Measurements from ENCODE around the gene CDH26. TPM values are rescaled to one million over a fixed set of nuclear protein-coding genes. Genes with fewer than 3 reads are reported as not detected.
A peak's percentile ranks its signal among the peaks of the same experiment; 100 is the strongest.

Gene CDH26
- total and polyA plus RNA-seq, 2 donors, result 1.8 to 14.7 TPM

DNA sequence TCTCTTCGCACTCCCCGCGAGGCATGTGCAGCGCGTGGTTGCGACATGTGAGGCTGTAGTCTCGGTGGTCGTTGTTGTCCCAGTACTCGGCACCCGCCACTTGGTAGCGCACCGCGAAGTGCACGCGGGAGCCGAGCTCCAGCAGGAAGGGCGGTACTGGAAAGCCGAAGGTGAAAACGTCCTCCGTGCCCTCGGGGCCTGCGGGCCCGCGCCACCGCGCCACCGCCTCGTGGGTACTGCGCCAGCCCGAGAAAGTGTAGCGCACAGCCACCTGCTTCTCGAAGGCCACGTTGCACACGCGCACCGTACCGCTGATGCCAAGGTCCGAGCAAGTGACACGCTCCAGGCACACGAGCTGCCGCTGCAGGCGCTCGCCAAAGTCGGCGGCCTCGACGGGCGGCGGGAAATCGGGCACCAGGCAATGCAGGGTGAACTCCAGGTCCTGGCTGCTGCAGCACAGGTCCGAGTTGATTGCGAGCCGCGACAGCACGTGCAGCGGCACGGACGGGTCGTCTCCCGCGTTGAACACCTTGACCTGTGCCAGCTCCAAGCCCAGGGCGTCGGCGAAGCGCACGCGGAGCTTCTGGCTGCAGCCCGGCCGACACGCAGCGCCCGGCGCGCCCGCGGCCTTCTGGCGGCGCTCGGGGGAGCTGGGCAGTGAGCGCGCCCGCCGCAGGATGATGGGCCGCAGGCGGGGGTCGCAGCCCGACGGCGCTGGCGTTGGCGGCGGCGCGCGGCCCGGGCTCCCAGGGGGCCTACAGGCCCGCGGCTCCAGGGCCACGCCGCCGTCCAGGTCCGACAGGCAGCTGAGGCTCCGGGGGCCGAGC, 19.0 kb upstream of the CDH26 start:
- H3K27ac ChIP-seq (ENCODE audit: low read depth in 1 of 2, low read length in 1 of 2), result peak overlapping the region; percentile 75 to 90
- peak in 2 of 9 donors; percentile 6 to 12 for DNase-seq (ENCODE audit: low read depth in 6 of 9, low spot score in 9 of 9)
- H3K4me1 ChIP-seq (ENCODE audit: control insufficient read depth in 2 of 2, insufficient read depth in 2 of 2, low read length in 2 of 2), result peaks cover 5 to 6% of the 10 kb centered on the region in 2 donors
- peaks cover 5 to 7% of the 10 kb centered on the region in 2 donors for H3K36me3 ChIP-seq (ENCODE audit: control insufficient read depth in 2 of 2, insufficient read depth in 2 of 2, low read length in 1 of 2)
- peak overlapping the region; percentile 71 to 87 for H3K4me3 ChIP-seq (ENCODE audit: low read length in 2 of 2)
- peaks cover 0 to 13% of the 10 kb centered on the region in 2 donors for H3K27me3 ChIP-seq (ENCODE audit: control insufficient read depth in 2 of 2, insufficient read depth in 1 of 2, low read length in 1 of 2)
- WGBS, result 53% methylated on average over 104 of the region's 104 CpGs
- peaks cover 0 to 1% of the 10 kb centered on the region in 2 donors for H3K9me3 ChIP-seq (ENCODE audit: control insufficient read depth in 2 of 2, insufficient read depth in 1 of 2, low read length in 1 of 2)

DNA sequence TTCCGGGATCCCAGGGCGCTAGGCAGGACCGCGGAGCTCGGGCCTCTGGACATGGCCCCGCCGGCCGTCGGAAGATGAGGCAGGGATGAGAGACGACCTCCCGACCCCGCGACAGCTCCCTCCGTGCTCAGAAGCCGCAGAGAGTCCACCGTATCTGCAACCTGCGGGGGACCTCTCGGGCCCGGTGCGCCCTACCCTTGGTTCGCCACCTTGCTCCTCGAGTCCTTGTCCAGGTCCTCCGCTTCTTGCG, 18.4 kb upstream of the CDH26 start:
- H3K4me3 ChIP-seq (ENCODE audit: low read length in 2 of 2), result peak overlapping the region; percentile 71 to 87
- H3K9me3 ChIP-seq (ENCODE audit: control insufficient read depth in 2 of 2, insufficient read depth in 1 of 2, low read length in 1 of 2), result peaks cover 0 to 1% of the 10 kb centered on the region in 2 donors
- under 1% methylated on average over 24 of the region's 24 CpGs for WGBS
- peaks cover 5 to 6% of the 10 kb centered on the region in 2 donors for H3K4me1 ChIP-seq (ENCODE audit: control insufficient read depth in 2 of 2, insufficient read depth in 2 of 2, low read length in 2 of 2)
- H3K36me3 ChIP-seq (ENCODE audit: control insufficient read depth in 2 of 2, insufficient read depth in 2 of 2, low read length in 1 of 2), result peaks cover 10 to 12% of the 10 kb centered on the region in 2 donors
- peak in 1 of 9 donors; percentile 18 for DNase-seq (ENCODE audit: low read depth in 6 of 9, low spot score in 9 of 9)
- H3K27me3 ChIP-seq (ENCODE audit: control insufficient read depth in 2 of 2, insufficient read depth in 1 of 2, low read length in 1 of 2), result peaks cover 0 to 12% of the 10 kb centered on the region in 2 donors
- H3K27ac ChIP-seq (ENCODE audit: low read depth in 1 of 2, low read length in 1 of 2), result peak overlapping the region; percentile 75 to 90

DNA sequence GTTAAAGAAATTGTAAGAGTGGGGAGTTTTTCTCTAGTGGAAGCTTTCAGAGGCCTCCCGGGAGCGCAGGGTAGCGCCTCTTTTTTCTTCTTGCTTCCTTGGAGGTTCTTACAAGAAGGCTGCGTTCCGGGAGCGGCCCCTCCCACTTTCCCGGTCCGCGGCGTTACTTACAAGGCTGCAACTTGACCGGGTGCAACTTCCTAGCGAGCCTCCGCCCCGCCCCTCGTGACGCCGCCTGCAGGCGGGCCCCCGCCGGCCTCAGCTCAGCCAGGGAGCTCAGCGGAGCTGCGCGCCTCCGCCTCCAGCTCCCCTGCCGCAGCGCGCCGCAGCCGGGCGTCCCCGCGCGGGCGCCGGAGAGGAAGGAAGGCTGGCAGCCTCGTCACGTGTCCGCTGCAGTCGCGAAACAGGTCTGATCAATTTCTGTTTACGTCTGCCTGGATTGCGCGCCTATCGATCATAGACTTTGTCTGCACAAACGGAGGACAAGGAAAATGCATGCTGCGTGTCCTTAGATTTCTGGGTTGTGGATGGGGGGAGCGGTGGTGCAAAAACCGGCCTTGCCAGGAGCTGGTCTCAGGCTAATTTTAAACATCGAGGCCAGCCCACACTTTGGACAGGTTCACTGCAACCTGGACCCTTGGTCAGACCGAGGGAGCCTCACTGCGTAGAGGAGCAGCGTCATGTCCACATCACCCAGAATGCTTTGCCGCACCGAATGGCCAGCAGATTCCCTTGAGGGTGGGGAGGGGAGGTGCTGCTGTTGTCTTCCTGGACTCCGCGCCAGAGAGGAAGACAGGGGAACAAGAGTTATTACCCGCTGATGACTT, 17.9 kb upstream of the CDH26 start, which contains the start of the genes FAM217B and PPP1R3D:
TSS of gene FAM217B (plus strand) at position 261 of the 827 bp plus-strand sequence. CDS start 3,555 bp downstream, outside the sequence.
TSS of gene PPP1R3D (minus strand) at position 177 of the 827 bp plus-strand sequence. CDS start 374 bp downstream, outside the sequence.
- Histone ChIP-seq H3K4me1 (ENCODE audit: control insufficient read depth in 2 of 2, insufficient read depth in 2 of 2, low read length in 2 of 2) (peaks cover 5 to 6% of the 10 kb centered on the region in 2 donors), H3K9me3 (ENCODE audit: control insufficient read depth in 2 of 2, insufficient read depth in 1 of 2, low read length in 1 of 2) (peaks cover 0 to 1% of the 10 kb centered on the region in 2 donors), H3K36me3 (ENCODE audit: control insufficient read depth in 2 of 2, insufficient read depth in 2 of 2, low read length in 1 of 2) (peaks cover 13 to 14% of the 10 kb centered on the region in 2 donors), H3K27me3 (ENCODE audit: control insufficient read depth in 2 of 2, insufficient read depth in 1 of 2, low read length in 1 of 2) (peaks cover 0 to 12% of the 10 kb centered on the region in 2 donors), H3K4me3 (ENCODE audit: low read length in 2 of 2) (peak within 1 kb of the TSS; percentile 71 to 87), H3K27ac (ENCODE audit: low read depth in 1 of 2, low read length in 1 of 2) (peak within 1 kb of the TSS; percentile 75 to 90)
- DNase-seq (ENCODE audit: low read depth in 6 of 9, low spot score in 9 of 9), result peak; percentile 66 to 91 (median 82)
- under 1% methylated on average over 57 of the region's 57 CpGs for WGBS

DNA sequence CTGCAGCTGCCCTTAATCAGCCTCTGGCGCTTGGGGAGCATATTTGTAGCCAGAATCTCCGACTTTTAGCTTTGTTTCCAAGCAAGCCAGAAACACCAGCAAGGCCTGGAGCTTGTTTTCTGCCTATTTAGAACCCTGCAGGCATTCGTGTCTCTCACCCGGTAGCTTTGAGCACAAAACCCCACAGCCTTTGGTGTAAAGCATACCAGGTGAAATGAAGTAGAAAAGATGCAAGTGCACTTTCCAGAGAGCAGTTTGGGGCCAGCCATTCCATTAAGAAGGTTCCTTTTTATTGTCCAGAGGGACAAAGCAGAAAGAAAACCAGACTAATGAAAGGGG, 17.3 kb upstream of the CDH26 start:
- no peak for DNase-seq (ENCODE audit: low read depth in 6 of 9, low spot score in 9 of 9)
- Histone ChIP-seq H3K27me3 (ENCODE audit: control insufficient read depth in 2 of 2, insufficient read depth in 1 of 2, low read length in 1 of 2) (peaks cover 0 to 12% of the 10 kb centered on the region in 2 donors), H3K4me1 (ENCODE audit: control insufficient read depth in 2 of 2, insufficient read depth in 2 of 2, low read length in 2 of 2) (peaks cover 5 to 6% of the 10 kb centered on the region in 2 donors), H3K9me3 (ENCODE audit: control insufficient read depth in 2 of 2, insufficient read depth in 1 of 2, low read length in 1 of 2) (peaks cover 0 to 1% of the 10 kb centered on the region in 2 donors), H3K36me3 (ENCODE audit: control insufficient read depth in 2 of 2, insufficient read depth in 2 of 2, low read length in 1 of 2) (peaks cover 14% of the 10 kb centered on the region in 2 donors), H3K27ac (ENCODE audit: low read depth in 1 of 2, low read length in 1 of 2) (peak overlapping the region; percentile 75 to 83), H3K4me3 (ENCODE audit: low read length in 2 of 2) (peak overlapping the region; percentile 71 to 87)
- WGBS, result under 1% methylated on average over 4 of the region's 4 CpGs

DNA sequence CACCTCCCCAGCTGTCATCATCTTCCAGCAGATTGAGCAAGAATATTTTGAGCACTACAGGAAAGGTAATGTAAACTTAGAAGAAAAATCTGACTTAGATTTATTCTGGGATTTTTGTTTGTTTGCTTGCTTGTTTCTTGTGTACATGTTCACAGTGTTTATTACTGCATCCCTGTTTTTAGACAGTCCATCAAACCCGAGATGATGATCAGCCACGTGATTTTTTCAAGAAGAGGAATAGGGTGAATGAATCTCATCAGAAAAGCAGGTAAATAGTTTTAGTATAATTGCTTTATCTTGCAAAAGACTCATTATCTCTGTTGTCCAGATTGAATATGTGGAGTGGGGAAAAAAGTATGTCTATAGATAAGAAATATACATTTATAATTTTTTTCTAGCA, 16.0 kb upstream of the CDH26 start:
- peaks cover 0 to 12% of the 10 kb centered on the region in 2 donors for H3K27me3 ChIP-seq (ENCODE audit: control insufficient read depth in 2 of 2, insufficient read depth in 1 of 2, low read length in 1 of 2)
- DNase-seq (ENCODE audit: low read depth in 6 of 9, low spot score in 9 of 9), result no peak
- peaks cover 5 to 6% of the 10 kb centered on the region in 2 donors for H3K4me1 ChIP-seq (ENCODE audit: control insufficient read depth in 2 of 2, insufficient read depth in 2 of 2, low read length in 2 of 2)
- no peak overlapping the region for H3K27ac ChIP-seq (ENCODE audit: low read depth in 1 of 2, low read length in 1 of 2)
- WGBS, result 94% methylated on average over 2 of the region's 2 CpGs
- H3K36me3 ChIP-seq (ENCODE audit: control insufficient read depth in 2 of 2, insufficient read depth in 2 of 2, low read length in 1 of 2), result peaks cover 14% of the 10 kb centered on the region in 2 donors
- H3K4me3 ChIP-seq (ENCODE audit: low read length in 2 of 2), result no peak overlapping the region
- peaks cover 0 to 1% of the 10 kb centered on the region in 2 donors for H3K9me3 ChIP-seq (ENCODE audit: control insufficient read depth in 2 of 2, insufficient read depth in 1 of 2, low read length in 1 of 2)

DNA sequence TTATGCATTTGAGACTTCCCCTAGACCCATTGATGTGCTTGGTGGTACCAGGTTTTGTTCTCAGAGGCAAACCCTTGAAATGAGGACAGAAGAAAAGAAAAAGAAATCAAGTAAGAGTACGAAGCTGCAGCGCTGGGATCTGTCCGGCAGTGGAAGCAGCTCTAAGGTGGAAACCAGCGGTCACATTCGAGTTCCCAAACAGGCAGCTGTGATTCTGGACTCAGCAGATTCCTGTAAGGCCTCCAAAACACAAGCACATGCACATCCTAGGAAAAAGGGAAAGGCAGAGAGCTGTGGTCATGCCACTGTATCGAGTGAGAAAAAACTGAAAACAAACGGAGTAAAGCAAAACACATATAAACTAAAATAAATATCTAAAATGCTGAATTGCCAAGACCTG, 13.5 kb upstream of the CDH26 start:
- WGBS, result 93% methylated on average over 7 of the region's 7 CpGs
- Histone ChIP-seq H3K9me3 (ENCODE audit: control insufficient read depth in 2 of 2, insufficient read depth in 1 of 2, low read length in 1 of 2) (no peaks in the 10 kb centered on the region), H3K36me3 (ENCODE audit: control insufficient read depth in 2 of 2, insufficient read depth in 2 of 2, low read length in 1 of 2) (peaks cover 14% of the 10 kb centered on the region in 2 donors), H3K4me3 (ENCODE audit: low read length in 2 of 2) (no peak overlapping the region), H3K27ac (ENCODE audit: low read depth in 1 of 2, low read length in 1 of 2) (no peak overlapping the region), H3K27me3 (ENCODE audit: control insufficient read depth in 2 of 2, insufficient read depth in 1 of 2, low read length in 1 of 2) (peaks cover 0 to 4% of the 10 kb centered on the region in 2 donors), H3K4me1 (ENCODE audit: control insufficient read depth in 2 of 2, insufficient read depth in 2 of 2, low read length in 2 of 2) (peaks cover 1 to 4% of the 10 kb centered on the region in 2 donors)
- DNase-seq (ENCODE audit: low read depth in 6 of 9, low spot score in 9 of 9), result no peak

DNA sequence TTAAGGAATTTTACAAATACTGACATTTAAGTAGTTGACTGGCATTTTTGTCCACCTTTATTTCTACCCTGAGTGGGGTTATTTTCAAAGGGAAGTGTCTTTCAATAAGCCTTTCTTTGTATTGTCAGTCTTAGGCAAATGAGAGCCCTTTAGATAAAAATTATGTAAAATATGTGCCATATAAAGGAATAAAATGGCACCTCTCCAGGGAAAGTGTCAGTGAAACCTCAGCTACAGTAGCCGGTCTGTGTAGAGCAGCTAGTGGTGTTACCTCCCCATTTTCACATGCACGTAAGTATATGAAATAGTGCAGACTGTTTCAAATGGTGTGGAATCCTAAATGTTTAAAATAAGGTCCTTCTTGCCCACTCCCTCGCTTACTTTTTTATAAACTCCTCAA, 13.0 kb upstream of the CDH26 start:
- DNase-seq (ENCODE audit: low read depth in 6 of 9, low spot score in 9 of 9), result no peak
- 89% methylated on average over 3 of the region's 3 CpGs for WGBS
- no peak overlapping the region for H3K27ac ChIP-seq (ENCODE audit: low read depth in 1 of 2, low read length in 1 of 2)
- no peaks in the 10 kb centered on the region for H3K27me3 ChIP-seq (ENCODE audit: control insufficient read depth in 2 of 2, insufficient read depth in 1 of 2, low read length in 1 of 2)
- peaks cover 14 to 16% of the 10 kb centered on the region in 2 donors for H3K36me3 ChIP-seq (ENCODE audit: control insufficient read depth in 2 of 2, insufficient read depth in 2 of 2, low read length in 1 of 2)
- no peaks in the 10 kb centered on the region for H3K9me3 ChIP-seq (ENCODE audit: control insufficient read depth in 2 of 2, insufficient read depth in 1 of 2, low read length in 1 of 2)
- H3K4me3 ChIP-seq (ENCODE audit: low read length in 2 of 2), result no peak overlapping the region
- peaks cover 0 to 4% of the 10 kb centered on the region in 2 donors for H3K4me1 ChIP-seq (ENCODE audit: control insufficient read depth in 2 of 2, insufficient read depth in 2 of 2, low read length in 2 of 2)

DNA sequence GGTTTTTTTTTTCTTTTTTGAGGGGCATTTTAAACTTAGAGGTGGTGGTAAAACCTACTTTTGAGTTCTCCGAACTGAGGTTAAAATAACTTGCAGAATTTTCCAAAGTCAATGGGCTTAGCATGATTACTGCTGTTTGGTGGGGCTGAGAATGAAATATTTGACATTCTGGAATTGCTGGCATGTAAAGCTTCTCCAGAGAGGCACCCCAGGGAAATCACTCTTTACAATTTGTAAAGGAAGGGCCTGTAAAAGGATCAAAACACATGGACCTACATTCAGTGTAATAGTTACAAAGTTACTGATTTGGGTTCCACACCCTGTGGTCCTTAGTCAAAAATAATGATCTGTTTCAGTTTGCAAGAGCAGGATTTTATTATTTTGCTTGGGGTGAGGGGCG, 12.5 kb upstream of the CDH26 start:
- peaks cover 14 to 17% of the 10 kb centered on the region in 2 donors for H3K36me3 ChIP-seq (ENCODE audit: control insufficient read depth in 2 of 2, insufficient read depth in 2 of 2, low read length in 1 of 2)
- no peaks in the 10 kb centered on the region for H3K27me3 ChIP-seq (ENCODE audit: control insufficient read depth in 2 of 2, insufficient read depth in 1 of 2, low read length in 1 of 2)
- no peak overlapping the region for H3K27ac ChIP-seq (ENCODE audit: low read depth in 1 of 2, low read length in 1 of 2)
- H3K4me1 ChIP-seq (ENCODE audit: control insufficient read depth in 2 of 2, insufficient read depth in 2 of 2, low read length in 2 of 2), result peaks cover 0 to 4% of the 10 kb centered on the region in 2 donors
- no peaks in the 10 kb centered on the region for H3K9me3 ChIP-seq (ENCODE audit: control insufficient read depth in 2 of 2, insufficient read depth in 1 of 2, low read length in 1 of 2)
- DNase-seq (ENCODE audit: low read depth in 6 of 9, low spot score in 9 of 9), result no peak
- 97% methylated on average over 2 of the region's 2 CpGs for WGBS
- no peak overlapping the region for H3K4me3 ChIP-seq (ENCODE audit: low read length in 2 of 2)

DNA sequence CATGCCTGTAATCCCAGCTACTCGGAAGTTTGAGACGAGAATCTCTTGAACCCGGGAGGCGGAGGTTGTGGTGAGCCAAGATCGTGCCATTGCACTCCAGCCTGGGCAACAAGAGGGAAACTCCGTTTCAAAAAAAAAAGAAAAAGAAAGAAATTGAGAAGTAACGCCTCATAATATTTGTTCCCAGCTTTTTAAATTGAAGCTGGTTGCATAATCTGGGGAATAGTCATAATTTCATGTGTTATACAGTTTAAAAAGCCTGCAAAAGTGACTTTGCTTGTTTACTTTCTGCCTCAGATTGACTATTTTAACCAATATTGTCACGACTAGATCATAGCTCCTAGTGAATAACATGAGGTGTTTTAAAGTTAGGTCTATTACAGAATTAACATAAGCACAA, 10.8 kb upstream of the CDH26 start:
- DNase-seq (ENCODE audit: low read depth in 6 of 9, low spot score in 9 of 9), result no peak
- 97% methylated on average over 8 of the region's 8 CpGs for WGBS
- H3K4me3 ChIP-seq (ENCODE audit: low read length in 2 of 2), result no peak overlapping the region
- peaks cover 14 to 17% of the 10 kb centered on the region in 2 donors for H3K36me3 ChIP-seq (ENCODE audit: control insufficient read depth in 2 of 2, insufficient read depth in 2 of 2, low read length in 1 of 2)
- H3K9me3 ChIP-seq (ENCODE audit: control insufficient read depth in 2 of 2, insufficient read depth in 1 of 2, low read length in 1 of 2), result no peaks in the 10 kb centered on the region
- H3K27ac ChIP-seq (ENCODE audit: low read depth in 1 of 2, low read length in 1 of 2), result no peak overlapping the region
- H3K4me1 ChIP-seq (ENCODE audit: control insufficient read depth in 2 of 2, insufficient read depth in 2 of 2, low read length in 2 of 2), result peaks cover 0 to 4% of the 10 kb centered on the region in 2 donors
- H3K27me3 ChIP-seq (ENCODE audit: control insufficient read depth in 2 of 2, insufficient read depth in 1 of 2, low read length in 1 of 2), result no peaks in the 10 kb centered on the region

Measured in thymus (tissue), 11 donors.